Calu3 (cell line): Measurements from ENCODE around the gene GPR137B. TPM values are rescaled to one million over a fixed set of nuclear protein-coding genes. Genes with fewer than 3 reads are reported as not detected.

ENCODE experiments used
- BruUV-seq: library from RNA; stranded (reverse); fragments of 400-500 nt; replicated peaks from 2 replicates; lab custom pipeline; 2021; lab: Mats Ljungman, UMichigan
- CTCF ChIA-PET: fragments of 300-600 bp; sonication (Branson Sonifier 250); formaldehyde crosslinking; loops from one replicate; lab custom pipeline; 2022; ENCODE audit warnings: antibody characterized with exemption; lab: Charles Lee
- DNase-seq: peaks from one replicate; pipeline ENCODE4 v3.0.0; 2022
- H3K27ac Mint-ChIP-seq: one replicate; pipeline ENCODE4 v1.8.0; 2022; ENCODE audit warnings: mixed read lengths; ENCODE audit not compliant: unreplicated experiment
- H3K27me3 Mint-ChIP-seq: one replicate; pipeline ENCODE4 v1.8.0; 2022; ENCODE audit warnings: mixed read lengths; ENCODE audit not compliant: unreplicated experiment
- H3K36me3 Mint-ChIP-seq: one replicate; pipeline ENCODE4 v1.8.0; 2022; ENCODE audit warnings: mild to moderate bottlenecking, moderate library complexity, mixed read lengths; ENCODE audit not compliant: insufficient read depth, unreplicated experiment
- H3K4me1 Mint-ChIP-seq: one replicate; pipeline ENCODE4 v1.8.0; 2022; ENCODE audit warnings: mild to moderate bottlenecking, low read depth, mixed read lengths; ENCODE audit not compliant: unreplicated experiment
- H3K4me3 Mint-ChIP-seq: one replicate; pipeline ENCODE4 v1.8.0; 2022; ENCODE audit warnings: mild to moderate bottlenecking, low read depth, moderate library complexity, mixed read lengths; ENCODE audit not compliant: unreplicated experiment
- H3K9me3 Mint-ChIP-seq: one replicate; pipeline ENCODE4 v1.8.0; 2022; ENCODE audit warnings: low read depth, mixed read lengths; ENCODE audit not compliant: unreplicated experiment
- intact Hi-C: fragments of 100-400 bp; cut with micrococcal nuclease; formaldehyde crosslinking; loops from one replicate; pipeline ENCODE4 v1.10.0; 2022; ENCODE audit not compliant: unreplicated experiment
- total RNA-seq: library from RNA; stranded (reverse); gene quantifications from 2 replicates; pipeline ENCODE4 v1.2.3, GENCODE V29; 2022
- TF ChIP-seq, protein P1 (sequence below): fragments of 200-600 bp; IDR thresholded peaks from one replicate; pipeline ENCODE4 v1.8.0; 2022; ENCODE audit warnings: antibody characterized with exemption; ENCODE audit not compliant: unreplicated experiment

GPR137B gene
- total RNA-seq, 1 experiment from 2014 or later: 11.4 TPM

DNA sequence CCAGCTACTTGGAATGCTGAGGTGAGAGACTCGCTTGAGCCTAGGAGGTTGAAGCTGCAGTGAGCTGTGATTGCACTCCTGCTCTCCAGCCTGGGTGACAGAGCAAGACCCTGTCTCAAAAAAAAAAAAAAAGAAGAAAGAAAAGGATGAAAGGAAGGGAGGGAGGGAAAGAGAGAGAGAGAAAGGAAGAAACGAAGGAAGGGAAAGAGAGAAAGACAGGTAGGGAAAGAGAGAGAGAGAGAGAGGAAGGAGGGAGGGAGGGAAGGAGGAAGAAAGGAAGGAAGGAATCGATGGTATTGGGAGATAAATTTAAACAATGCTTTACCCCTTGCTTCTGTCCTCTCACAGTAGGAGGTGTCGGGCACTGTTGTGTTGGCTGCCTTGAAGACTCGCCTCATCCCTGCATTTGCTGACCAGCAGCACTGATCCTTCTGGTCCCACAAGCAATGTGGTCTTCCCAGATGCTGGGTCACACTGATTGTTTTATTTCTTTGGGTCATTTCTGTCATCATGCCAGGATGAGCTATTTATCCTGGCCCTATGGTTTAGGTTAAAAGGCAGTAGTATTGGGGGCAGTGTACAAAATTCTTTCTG lies 30.9 kb downstream of the GPR137B start:
- CTCF ChIA-PET: no interaction called here
- Mint-ChIP-seq H3K9me3 (no peaks in the 10 kb centered on the region), H3K27me3 (no peaks in the 10 kb centered on the region), H3K4me1 (peaks cover 41% of the 10 kb centered on the region), H3K4me3 (no peak overlapping the region), H3K27ac (no peak overlapping the region), H3K36me3 (peaks cover 5% of the 10 kb centered on the region)
- TF ChIP-seq, protein P1, sequence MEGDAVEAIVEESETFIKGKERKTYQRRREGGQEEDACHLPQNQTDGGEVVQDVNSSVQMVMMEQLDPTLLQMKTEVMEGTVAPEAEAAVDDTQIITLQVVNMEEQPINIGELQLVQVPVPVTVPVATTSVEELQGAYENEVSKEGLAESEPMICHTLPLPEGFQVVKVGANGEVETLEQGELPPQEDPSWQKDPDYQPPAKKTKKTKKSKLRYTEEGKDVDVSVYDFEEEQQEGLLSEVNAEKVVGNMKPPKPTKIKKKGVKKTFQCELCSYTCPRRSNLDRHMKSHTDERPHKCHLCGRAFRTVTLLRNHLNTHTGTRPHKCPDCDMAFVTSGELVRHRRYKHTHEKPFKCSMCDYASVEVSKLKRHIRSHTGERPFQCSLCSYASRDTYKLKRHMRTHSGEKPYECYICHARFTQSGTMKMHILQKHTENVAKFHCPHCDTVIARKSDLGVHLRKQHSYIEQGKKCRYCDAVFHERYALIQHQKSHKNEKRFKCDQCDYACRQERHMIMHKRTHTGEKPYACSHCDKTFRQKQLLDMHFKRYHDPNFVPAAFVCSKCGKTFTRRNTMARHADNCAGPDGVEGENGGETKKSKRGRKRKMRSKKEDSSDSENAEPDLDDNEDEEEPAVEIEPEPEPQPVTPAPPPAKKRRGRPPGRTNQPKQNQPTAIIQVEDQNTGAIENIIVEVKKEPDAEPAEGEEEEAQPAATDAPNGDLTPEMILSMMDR: no peak
- DNase-seq: no peak
- no TSS peak for BruUV-seq
- intact Hi-C loops: no loop called here

DNA sequence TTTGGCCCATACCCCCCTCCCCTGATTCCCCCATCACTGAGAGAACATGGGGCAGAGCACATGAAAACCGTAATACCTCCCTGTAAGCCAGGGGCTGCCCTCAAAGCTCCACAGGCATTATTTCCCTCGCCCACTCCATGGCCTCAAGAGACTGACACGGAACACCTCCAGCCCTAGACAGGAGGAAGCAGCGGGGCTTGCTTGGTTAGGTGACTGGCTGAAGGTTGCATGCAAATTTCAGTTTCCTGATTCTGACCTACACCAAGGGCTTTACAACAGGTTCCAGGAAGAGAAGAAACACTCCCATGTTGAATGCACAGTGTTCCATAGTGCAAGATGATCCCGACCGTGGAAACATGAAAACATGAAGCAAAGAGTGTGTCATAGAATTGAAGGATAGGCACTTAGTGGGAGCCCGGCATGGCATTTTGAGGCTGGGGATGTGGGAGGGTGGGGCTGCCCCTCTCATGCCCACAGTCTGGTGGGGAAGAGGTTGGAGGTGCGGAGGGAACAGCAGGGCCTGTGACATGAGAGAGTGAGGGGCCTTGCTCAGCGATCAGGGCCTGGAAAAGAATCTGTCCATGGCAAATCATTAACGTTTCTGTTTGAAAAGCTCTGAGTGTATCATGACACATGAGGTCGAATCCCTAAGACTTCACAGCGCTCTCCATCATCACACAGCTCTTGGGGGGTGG lies 33.5 kb downstream of the GPR137B start:
- Mint-ChIP-seq H3K27ac (no peak overlapping the region), H3K4me3 (no peak overlapping the region), H3K9me3 (no peaks in the 10 kb centered on the region), H3K4me1 (peaks cover 27% of the 10 kb centered on the region), H3K27me3 (no peaks in the 10 kb centered on the region), H3K36me3 (no peaks in the 10 kb centered on the region)
- intact Hi-C loops: no loop called here
- TF ChIP-seq, protein P1: no peak
- CTCF ChIA-PET: no interaction called here
- no peak for DNase-seq
- BruUV-seq: no TSS peak

GRCh38 chr1:236176337-236177336 lies 34.3 kb downstream of the GPR137B start:
- TF ChIP-seq, protein P1: no peak
- Mint-ChIP-seq H3K4me3 (peak overlapping the region; percentile 48), H3K27ac (peak overlapping the region; percentile 55), H3K4me1 (peaks cover 27% of the 10 kb centered on the region), H3K36me3 (no peaks in the 10 kb centered on the region), H3K27me3 (no peaks in the 10 kb centered on the region), H3K9me3 (no peaks in the 10 kb centered on the region)
- intact Hi-C loops: no loop called here
- DNase-seq: peak; percentile 15
- CTCF ChIA-PET: interaction anchor here (0.6 kb wide), 1 partner anchor 193 kb away, joined by 5 read pairs; no protein-coding TSS in a partner anchor
- no TSS peak for BruUV-seq

- Mint-ChIP-seq H3K9me3 (no peaks in the 10 kb centered on the region), H3K4me1 (peaks cover 19% of the 10 kb centered on the region), H3K36me3 (no peaks in the 10 kb centered on the region), H3K27ac (no peak overlapping the region), H3K4me3 (no peak overlapping the region), H3K27me3 (no peaks in the 10 kb centered on the region)
- intact Hi-C loops: no loop called here
- CTCF ChIA-PET: no interaction called here
- DNase-seq: no peak
- TF ChIP-seq, protein P1: no peak
- no TSS peak for BruUV-seq
Observed at GRCh38 chr1:236179634-236180033, 37.3 kb downstream of the GPR137B start.
